ENCODE measurements around the gene EXD3. TPM values are rescaled to one million over a fixed set of nuclear protein-coding genes. Genes with fewer than 3 reads are reported as not detected.

The EXD3 gene
- total and polyA plus RNA-seq, 4 donors = 8.6 to 30.5 (median 19.5) TPM

- H3K27ac ChIP-seq (ENCODE audit: low read depth in 1 of 2, low read length in 1 of 2) = no peak overlapping the region
- no peak overlapping the region for H3K4me3 ChIP-seq
- WGBS, 2 donors = 82 to 85% methylated on average over 20 to 24 of the region's 24 CpGs
Observed at GRCh38 chr9:137317718-137318511, 105.0 kb downstream of the EXD3 start.

GRCh38 chr9:137317021-137317717 lies 105.8 kb downstream of the EXD3 start:
- H3K9me3 ChIP-seq (ENCODE audit: control insufficient read depth in 4 of 4, insufficient read depth in 3 of 4, low read length in 3 of 4) = no peaks in the 10 kb centered on the region
- H3K27me3 ChIP-seq (ENCODE audit: control insufficient read depth in 3 of 3, insufficient read depth in 3 of 3, low read length in 2 of 3) = no peaks in the 10 kb centered on the region
- no peak for ATAC-seq (ENCODE audit: insufficient read depth, low FRiP score)
- TF ChIP-seq CTCF (IDR thresholded peaks at IDR 0.05; ENCODE audit: control extremely low read depth, extremely low read depth) = no peak
- 91 to 96% methylated on average over 19 of the region's 19 CpGs for WGBS, 2 donors
- no peak overlapping the region for H3K4me3 ChIP-seq
- DNase-seq = no peak
- peaks cover 0 to 27% (median 19%) of the 10 kb centered on the region in 5 donors for H3K4me1 ChIP-seq (ENCODE audit: control insufficient read depth in 5 of 5, insufficient read depth in 5 of 5, low read length in 5 of 5)
- H3K9ac ChIP-seq (ENCODE audit: insufficient read depth in 1 of 2, low read length in 2 of 2) = no peak overlapping the region
- peak overlapping the region in 1 of 2 donors; percentile 8 for H3K27ac ChIP-seq (ENCODE audit: low read depth in 1 of 2, low read length in 1 of 2)
- H3K36me3 ChIP-seq (ENCODE audit: control insufficient read depth in 4 of 4, insufficient read depth in 4 of 4, low read length in 4 of 4) = no peaks in the 10 kb centered on the region

More at GRCh38 chr9:137317718-137318511, 105.0 kb downstream of the EXD3 start:
- DNase-seq (no peak), ATAC-seq (ENCODE audit: insufficient read depth, low FRiP score) (no peak)
- Histone ChIP-seq H3K9me3 (ENCODE audit: control insufficient read depth in 4 of 4, insufficient read depth in 3 of 4, low read length in 3 of 4) (no peaks in the 10 kb centered on the region), H3K4me1 (ENCODE audit: control insufficient read depth in 5 of 5, insufficient read depth in 5 of 5, low read length in 5 of 5) (peaks cover 0 to 27% (median 19%) of the 10 kb centered on the region in 5 donors), H3K9ac (ENCODE audit: insufficient read depth in 1 of 2, low read length in 2 of 2) (no peak overlapping the region), H3K27me3 (ENCODE audit: control insufficient read depth in 3 of 3, insufficient read depth in 3 of 3, low read length in 2 of 3) (no peaks in the 10 kb centered on the region), H3K36me3 (ENCODE audit: control insufficient read depth in 4 of 4, insufficient read depth in 4 of 4, low read length in 4 of 4) (no peaks in the 10 kb centered on the region)
- no peak for TF ChIP-seq CTCF (IDR thresholded peaks at IDR 0.05; ENCODE audit: control extremely low read depth, extremely low read depth)

- H3K4me3 ChIP-seq = no peak overlapping the region
- DNase-seq (peak in 2 of 3 donors; percentile 55 to 74), ATAC-seq (ENCODE audit: insufficient read depth, low FRiP score) (no peak)
- WGBS, 2 donors = 3 to 6% methylated on average over 57 to 78 of the region's 83 CpGs
- no peaks in the 10 kb centered on the region for H3K27me3 ChIP-seq (ENCODE audit: control insufficient read depth in 3 of 3, insufficient read depth in 3 of 3, low read length in 2 of 3)
- no peak for TF ChIP-seq CTCF (IDR thresholded peaks at IDR 0.05; ENCODE audit: control extremely low read depth, extremely low read depth)
- H3K9me3 ChIP-seq (ENCODE audit: control insufficient read depth in 4 of 4, insufficient read depth in 3 of 4, low read length in 3 of 4) = no peaks in the 10 kb centered on the region
- H3K4me1 ChIP-seq (ENCODE audit: control insufficient read depth in 5 of 5, insufficient read depth in 5 of 5, low read length in 5 of 5) = peaks cover 0 to 27% (median 19%) of the 10 kb centered on the region in 5 donors
- no peak overlapping the region for H3K9ac ChIP-seq (ENCODE audit: insufficient read depth in 1 of 2, low read length in 2 of 2)
- H3K27ac ChIP-seq (ENCODE audit: low read depth in 1 of 2, low read length in 1 of 2) = no peak overlapping the region
- no peaks in the 10 kb centered on the region for H3K36me3 ChIP-seq (ENCODE audit: control insufficient read depth in 4 of 4, insufficient read depth in 4 of 4, low read length in 4 of 4)
Observed at GRCh38 chr9:137316012-137316981, 106.7 kb downstream of the EXD3 start.

All from lung (tissue), 12 donors.